ENCODE data around the gene PLXNA4.

DNA sequence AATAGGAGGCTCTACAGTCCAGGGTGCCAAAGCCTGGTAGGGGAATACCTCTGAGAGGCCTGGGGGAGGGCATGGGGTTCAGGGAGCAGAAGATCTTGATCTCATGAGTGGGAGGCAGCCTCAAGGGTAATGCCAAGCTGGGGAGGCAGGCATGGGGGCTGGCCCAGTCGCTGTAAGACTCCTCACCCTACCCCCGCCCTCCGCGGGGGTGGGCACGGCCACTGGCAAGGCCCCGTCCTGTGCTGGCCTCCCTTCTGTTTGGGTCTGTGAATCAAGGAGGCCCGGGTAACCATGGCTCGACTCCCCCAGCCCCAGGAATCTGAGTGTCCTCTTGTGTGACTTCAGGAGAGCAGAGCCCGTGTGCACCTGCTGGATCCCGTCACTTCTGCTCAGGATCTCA lies 473.9 kb downstream of the PLXNA4 start:
- no peak for TF ChIP-seq TAF1 (IDR thresholded peaks at IDR 0.05; ENCODE audit: low read depth, low read length)
- no peak for TF ChIP-seq POLR2A (IDR thresholded peaks at IDR 0.05; ENCODE audit: low read depth, low read length)
- TF ChIP-seq POLR2AphosphoS5 (IDR thresholded peaks at IDR 0.05; ENCODE audit: low read depth, low read length) = no peak
